NK-92 (cell line): Measurements from ENCODE around the gene TBC1D4.
"Not testable (repeated sequence)": the region's sequence is repeated elsewhere in the genome, so short reads cannot be mapped to it uniquely, and the experiment has no call there.

Experiments used
- DNase-seq: peaks from one replicate; lab custom pipeline; 2025; ENCODE audit not compliant: unreplicated experiment; lab: John Stamatoyannopoulos, UW

Gene TBC1D4

DNA sequence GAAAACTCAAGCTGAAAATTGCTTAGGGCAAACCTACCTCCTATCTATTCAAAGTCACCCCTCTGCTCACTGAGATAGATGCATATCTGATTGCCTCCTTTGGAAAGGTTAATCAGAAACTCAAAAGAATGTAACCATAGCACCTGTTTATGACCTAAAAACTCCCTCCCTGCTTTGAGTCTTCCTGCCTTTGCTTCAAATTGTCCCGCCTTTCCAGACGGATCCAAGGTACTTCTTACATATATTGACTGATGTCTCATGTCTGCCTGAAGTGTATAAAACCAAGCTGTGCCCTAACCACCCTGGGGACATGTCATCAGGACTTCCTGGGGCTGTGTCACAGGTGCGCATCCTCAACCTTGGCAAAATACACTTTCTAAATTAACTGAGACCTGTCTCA lies 118.6 kb downstream of the TBC1D4 start:
- no peak for DNase-seq

DNA sequence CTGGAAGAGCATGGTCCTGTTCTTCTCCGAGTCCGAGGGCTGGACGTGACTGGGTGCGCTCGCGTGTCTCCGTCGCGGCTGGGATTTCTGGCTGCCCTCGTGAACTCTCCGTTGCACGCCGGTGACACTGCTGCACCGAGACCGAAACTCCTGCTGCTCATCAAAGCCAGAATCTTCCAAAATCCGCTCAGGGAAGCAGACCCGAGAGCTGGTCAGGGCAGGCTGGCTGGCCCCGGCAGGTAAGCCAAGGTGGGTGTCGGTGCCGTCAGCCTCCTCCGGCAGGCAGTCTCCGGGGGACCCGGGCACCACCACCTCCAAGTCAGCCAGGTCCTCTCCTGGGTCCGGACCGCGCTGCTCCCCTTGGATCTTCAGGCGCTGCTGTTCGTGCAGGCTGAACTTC lies 119.9 kb downstream of the TBC1D4 start:
- DNase-seq, result no peak

DNA sequence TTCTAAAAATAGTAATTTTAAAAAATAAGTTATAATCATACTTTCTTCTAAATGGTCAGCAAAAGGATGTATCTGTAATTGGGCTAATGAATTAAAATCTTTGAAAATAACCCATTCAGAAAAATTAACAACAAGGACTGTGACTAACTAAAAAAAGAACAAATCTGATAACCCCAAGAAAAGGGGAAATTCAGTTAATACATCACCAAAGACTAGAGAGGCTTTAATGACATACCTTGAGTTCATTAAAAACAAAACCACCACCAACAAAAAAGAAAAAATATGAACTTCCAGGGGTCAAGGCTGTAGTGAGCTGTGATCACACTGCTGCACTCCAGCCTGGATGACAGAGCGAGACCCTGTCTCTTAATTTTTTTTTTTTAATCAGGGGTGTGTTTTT lies 121.8 kb downstream of the TBC1D4 start:
- DNase-seq, result no peak

DNA sequence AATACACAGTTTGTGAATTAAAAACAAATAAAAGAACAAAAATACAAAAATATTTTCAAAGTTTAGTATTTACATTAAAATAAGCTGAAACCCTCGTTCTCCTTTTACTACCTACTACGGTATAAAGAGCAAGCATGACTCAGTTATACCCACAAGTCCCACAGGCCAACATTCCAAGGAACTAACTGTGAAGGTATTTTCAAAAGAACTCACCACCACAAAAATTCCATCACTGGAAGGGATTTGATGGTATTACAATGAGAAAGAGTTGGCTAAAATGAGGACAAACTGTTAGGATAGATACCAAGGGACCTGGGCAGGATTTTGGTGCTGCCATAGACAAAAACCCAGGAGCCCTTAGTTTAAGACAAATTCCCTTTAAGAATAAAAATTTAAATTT lies 122.7 kb downstream of the TBC1D4 start:
- no peak for DNase-seq

DNA sequence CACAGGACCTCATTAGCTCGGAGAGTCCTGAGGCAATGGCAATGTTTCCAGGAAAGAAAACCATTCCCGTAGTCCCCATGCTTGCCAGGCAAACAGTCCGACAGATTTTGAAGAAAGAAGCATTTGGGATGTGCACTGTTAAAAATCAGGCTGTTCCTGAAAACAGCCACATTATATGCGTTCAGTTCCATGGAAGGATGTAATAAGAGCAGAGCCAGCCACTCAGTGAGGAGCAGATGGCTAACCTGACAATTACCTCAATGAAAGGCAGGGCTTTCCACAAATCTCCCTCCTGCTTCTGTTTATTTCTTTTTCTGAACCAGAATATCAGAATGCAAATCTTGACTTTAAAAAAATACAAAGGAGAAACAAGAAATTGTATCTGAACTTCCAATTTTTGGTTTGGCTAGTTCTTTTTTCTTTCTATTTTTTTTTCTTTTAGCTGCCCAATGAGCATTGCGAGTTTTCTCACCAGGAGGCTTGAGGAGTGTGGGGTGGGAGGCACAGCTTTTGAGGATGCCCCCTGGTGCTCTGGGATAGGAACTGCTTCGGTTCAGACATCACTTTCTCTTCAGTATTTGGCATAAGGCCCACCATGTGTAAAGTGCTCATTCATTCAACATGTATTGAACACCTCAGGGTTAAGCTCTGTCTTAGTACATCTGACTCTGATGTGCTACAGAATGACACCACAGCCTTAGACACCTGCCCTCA lies 124.2 kb downstream of the TBC1D4 start:
- DNase-seq, result no peak

DNA sequence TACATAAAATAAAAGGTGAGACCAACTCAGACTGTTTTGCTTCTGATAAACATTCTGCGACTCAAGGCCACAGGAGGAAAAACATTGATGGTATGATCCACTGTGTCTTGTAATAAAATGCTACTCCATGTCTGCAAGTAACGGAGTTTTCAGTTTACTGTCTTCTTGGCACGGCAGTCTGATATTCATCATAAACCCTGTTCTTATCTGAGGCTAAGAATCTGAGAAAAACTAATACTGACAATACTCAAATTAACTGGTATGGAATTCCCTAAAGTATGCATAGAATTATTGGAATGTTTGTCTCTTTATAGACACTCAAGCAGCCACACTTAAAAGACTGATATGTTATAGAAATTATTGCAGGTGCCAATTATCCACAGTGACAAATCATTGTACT lies 125.5 kb downstream of the TBC1D4 start:
- no peak for DNase-seq

DNA sequence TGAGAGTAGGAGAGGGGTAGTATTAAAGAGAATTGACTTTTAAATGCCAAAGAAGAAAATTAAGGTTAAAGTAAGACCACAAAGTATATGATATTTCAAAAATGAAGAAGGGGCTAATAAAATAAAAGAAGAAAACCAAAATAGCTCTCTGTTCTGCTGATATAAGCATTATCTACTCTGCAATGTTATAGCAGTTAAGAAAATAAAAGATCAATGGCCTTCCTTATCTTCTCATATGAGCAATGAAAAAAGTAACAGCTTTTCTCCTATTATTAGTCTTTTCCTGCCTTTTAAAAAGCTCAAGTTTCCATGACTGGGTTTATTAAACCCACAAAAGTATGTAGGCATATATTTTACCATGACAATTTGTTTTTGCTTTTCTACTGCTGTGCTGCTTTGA lies 126.4 kb downstream of the TBC1D4 start:
- no peak for DNase-seq

DNA sequence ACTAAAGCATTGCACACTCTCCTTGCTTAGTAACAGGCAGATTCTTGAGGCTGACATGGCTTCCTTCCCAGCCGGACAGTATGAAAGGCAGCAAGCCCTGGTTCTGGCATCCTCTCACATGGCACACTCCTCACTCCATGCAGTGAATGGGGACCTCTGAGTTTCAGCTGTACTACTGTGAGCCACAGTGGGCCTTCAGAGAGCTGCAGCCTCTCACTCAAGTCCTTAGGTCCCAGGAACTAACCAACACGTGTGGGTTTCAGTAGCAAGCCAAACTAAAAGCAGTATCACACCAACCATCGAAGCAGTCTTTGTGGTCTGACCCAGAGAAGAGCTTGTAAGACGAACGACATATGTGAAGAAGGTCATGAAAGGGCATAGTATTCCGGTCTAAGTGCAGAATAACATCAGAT lies 128.2 kb downstream of the TBC1D4 start:
- DNase-seq, result no peak

DNA sequence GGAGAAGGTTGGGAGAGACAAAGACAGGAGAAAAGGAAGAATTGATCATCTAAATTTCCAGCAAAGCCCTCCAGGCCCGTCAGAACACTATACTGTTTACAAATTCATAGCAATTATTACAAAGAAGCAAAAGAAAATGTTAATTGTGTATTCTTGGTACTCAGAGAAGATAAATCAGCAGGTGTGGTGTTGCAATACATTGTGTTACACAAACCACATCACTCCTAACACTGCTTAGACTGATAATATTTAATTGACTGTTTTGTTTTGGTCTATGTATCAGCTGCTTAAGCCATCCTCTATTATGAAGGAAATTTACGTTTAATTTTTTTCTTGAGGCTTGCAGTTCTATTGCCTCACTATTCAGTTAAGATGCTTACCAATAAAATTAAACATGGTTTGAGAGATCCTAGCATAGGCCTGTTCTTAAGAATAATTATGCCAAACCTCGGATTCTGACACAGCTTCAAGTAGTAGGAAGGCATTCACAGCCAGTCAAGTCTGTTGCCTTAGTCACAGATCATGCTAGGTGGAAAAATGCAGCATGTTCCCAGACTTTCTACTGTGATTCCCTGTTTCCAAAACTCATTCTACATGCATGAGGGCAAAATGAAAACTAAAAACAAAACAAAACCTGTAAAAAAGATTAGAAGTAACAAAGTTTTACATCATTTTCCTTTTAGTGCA lies 129.2 kb downstream of the TBC1D4 start:
- DNase-seq, result no peak

DNA sequence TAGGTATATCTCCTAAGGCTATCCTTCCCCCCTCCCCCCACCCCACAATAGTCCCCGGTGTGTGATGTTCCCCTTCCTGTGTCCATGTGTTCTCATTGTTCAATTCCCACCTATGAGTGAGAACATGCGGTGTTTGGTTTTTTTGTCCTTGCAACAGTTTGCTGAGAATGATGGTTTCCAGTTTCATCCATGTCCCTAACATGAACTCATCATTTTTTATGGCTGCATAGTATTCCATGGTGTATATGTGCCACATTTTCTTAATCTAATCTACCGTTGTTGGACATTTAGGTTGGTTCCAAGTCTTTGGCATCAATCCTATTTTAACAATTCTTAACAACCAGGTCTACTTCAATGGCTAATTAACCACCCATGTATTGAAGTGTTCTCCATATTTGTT lies 130.4 kb downstream of the TBC1D4 start:
- DNase-seq, result not testable (repeated sequence)

DNA sequence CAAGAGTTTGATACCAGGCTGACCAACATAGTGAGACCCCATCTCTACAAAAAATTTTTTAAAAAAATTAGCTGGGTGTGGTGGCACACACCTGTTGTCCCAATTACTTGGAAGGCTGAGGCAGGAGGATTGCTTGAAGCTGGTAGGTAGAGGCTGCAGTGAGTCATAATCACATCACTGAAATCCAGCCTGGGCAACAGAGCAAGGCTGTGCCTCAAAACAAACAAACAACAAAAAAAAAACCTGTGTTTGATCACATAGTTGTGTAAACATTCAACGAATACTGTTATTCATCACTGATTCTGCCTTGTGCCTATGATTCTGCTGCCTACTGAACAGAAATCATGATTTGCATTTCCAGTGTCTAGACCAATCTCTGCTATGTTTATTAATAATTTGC lies 134.0 kb downstream of the TBC1D4 start:
- no peak for DNase-seq

DNA sequence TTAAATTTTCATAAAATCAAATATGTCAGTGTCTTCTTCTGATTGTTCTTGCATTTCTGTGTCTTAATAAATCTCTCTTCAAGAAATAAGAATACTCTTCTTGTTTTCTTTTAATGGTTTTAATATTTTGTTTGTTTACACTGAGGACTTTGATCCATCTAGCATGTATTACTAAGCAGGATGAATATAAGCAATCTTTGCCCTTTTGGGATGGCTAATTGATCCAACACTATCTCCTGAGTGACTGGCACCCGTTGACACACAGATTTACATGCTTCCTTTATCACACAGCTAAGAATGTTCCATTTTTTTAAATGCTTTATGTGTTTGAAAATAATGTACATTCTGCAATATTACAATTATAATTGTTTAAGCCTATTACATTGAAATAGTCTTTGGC lies 134.5 kb downstream of the TBC1D4 start:
- no peak for DNase-seq

DNA sequence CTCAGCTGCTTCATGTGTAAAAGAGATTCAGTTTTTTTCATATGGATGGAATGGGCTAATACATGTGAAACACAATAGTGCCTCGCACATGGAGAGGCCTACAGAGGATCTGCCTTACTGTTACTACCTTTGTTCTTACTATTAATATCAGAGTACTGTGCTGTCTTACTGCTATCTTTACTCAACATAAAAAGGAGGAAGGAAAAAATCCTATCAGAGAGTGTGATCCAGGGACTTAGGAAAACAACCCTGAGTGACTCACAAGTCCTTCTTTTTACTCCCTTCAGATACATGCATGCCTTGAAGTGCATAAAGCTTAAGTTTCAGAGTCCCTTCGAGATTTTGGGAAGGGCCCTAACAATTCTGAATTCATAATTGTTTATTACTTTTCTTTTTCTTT lies 136.8 kb downstream of the TBC1D4 start:
- DNase-seq, result no peak

DNA sequence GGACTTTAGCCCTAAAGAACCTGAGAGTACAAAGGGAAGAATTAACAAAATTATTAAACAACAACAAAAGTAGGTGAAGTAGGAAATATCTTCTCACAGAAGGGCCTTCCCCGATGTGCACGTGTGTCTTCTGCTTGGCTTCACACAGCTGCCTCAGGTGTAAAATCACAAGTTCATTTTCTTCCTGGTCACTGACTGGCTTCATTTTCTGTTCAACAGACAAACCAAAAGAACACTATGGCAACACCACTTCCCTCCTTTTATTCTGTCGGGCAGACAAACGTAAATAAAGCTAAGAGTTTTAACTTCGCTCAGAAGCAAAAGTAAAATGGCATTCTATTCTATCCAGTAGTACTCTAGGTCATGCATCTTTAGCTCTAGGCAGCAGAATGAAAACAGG lies 140.9 kb downstream of the TBC1D4 start:
- DNase-seq, result no peak

DNA sequence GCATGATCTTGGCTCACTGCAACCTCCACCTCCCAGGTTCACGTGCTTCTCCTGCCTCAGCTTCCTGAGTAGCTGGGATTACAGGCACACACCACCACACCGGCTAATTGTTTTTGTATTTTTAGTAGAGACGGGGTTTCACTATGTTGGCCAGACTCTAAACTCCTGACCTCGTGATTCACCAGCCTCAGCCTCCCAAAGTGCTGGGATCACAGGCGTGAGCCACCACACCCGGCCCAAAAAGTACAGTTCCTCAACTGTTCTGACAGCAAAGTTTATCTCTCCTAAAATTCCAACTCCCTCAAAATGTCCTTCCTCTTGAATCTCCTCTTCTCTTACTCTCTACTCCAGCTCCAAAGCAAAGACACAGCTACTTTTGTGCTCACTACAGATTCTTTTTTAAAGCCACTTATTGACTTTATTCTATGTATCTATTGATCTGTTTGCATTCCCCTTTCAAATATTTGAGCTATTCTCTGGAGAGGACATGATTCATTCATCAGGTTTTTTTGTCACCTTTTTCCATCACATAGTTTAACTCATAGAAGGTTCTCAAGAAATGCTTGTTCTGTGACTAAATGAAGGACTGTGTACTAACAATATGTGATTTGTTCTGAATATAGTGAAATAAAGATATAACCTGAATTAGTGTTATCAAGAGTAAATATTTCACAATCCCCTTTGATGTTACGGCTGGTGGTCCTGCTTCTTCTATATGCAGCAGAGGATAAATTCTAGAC lies 142.2 kb downstream of the TBC1D4 start:
- no peak for DNase-seq

DNA sequence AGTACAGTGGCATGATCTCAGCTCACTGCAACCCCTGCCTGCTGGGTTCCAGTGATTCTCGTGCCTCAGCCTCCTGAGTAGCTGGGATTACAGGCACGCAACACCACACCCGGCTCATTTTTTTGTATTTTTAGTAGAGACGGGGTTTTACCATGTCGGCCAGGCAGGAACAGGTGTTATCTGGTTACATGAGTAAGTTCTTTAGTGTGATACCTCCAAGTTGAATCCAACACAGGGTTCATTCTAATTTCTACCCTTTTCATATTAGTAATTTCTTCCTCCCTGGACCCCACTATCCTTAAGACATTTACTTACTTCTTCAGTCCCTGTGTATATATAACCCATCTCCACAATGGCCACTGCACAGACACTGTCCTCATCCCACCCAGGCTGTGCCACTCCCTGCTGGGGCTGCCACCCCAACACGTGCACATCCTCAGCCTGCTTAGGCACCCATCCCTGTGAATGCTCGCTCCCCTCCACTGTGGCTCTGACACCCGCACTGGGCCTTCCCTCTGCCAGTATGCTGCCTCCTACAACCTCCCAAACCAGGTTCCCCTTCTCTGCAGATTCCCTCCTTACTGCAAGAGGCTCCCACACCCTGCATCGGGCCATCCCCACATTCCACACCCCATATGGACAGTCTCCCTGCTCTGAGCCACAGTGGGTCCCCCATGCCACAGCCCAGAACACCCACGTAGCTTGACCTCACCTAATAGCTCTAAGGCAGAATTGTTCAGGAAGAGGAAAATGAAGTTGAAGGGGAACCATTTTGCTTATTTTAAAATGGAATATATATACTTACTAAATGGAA lies 147.1 kb downstream of the TBC1D4 start:
- no peak for DNase-seq

DNA sequence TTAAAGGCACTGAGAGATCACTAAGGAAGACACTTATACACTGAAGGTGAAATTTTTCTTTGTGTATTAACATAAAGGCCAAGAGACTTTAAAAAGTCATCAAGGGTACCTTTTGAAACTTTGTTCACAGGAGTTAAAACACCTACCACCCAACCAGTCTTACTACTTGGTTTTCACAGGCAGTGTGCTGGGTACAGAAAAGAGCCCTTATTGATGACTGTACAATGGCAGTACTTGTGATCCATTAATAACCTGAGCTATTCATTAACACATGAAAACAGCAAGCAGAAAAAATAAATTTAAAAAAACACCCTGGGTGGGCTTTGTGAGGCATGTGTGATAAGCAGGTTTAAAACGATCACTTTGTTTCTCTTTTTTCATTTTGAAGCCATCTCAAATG lies 148.9 kb downstream of the TBC1D4 start:
- no peak for DNase-seq

DNA sequence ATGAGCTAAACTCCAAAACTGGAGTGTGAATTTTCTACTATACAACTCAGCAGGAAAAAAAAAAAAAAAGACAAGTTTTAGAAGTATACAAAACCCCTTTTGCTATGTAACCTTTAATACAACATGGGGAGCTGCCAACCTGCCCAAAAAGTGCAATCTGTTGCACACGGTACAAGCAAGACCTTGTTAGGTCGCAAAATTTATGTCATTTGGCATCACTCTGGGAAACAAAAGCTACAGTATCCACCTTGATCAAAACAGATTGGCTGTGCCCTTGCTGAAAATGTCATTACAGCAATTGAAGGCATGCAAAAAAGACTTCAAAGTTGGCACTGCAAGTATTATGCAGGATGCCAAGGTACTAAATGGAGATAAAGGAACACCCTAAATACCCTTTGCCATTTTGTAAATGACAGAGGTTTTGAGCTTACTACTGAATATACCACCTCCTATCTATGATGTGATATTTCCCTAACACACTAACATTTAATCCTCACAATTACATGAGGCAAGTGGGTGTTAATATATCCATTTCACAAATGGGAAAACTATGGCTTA lies 150.1 kb downstream of the TBC1D4 start:
- DNase-seq, result no peak

DNA sequence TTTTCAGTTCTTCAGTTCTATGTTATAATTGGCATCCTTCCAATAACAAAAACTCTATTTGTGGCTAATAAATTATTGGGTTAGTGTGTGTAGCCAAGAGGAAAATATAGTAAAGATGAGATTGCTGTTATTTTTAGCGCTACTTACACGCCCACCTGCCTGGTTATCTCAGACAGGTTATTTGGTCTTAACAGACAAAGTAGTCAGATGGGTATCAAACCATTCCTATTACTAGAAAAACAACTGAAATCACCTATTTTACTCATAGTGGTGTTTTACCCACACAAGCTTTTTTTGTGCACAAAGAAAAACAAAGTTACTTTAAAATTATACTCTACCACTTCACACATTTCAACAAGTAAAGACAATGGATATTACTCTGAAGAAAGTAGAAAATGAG lies 151.2 kb downstream of the TBC1D4 start:
- DNase-seq, result no peak

DNA sequence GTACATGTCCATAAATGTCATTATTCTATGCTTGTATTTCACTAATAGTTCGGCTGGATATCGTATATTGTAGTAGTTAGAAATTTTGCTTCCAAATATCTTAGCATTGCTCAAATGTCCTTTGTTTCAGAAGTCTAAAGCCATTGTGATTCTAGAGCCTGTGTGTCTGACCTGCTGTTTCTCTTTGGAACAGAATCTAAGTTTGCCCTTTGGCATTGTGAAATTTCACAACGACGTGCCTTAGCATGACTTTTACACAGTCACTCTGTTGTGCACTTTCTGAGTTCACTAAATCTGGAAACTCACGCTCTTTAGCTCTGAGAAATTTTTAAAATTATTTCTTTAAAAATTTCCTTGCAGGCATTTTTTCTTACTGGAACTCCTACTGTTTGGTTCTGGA lies 152.2 kb downstream of the TBC1D4 start:
- no peak for DNase-seq

DNA sequence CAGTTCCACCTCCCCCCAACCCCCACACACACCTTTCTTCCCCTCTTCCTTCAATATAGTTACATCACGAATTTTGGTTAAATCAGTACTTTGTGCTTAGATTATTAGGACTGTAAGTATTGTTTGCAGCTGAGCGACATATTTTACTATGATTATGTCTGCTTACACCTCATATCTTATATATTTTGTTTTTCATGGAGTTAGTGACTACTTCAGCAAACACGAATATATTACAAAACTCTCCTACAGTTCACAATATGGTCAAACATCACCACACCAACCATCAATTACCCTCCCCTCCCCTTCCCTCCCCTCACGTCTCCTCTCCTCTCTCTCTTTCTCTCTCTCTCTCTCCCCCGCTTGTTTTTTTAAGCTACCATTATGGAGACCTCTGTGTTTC lies 152.9 kb downstream of the TBC1D4 start:
- DNase-seq, result no peak
